Activated T-helper 1 cell treated with anti-CD3 and anti-CD28 coated beads, Interleukin-2, amount 50 U/mL, for 16 hours (primary cell): ENCODE data around the gene CERK.
A peak's percentile ranks its signal among the peaks of the same experiment; 100 is the strongest.

Experiments
- DNase-seq, 2 donors: peaks; one replicate each; pipeline ENCODE4 v3.0.0-alpha.2; 2020; ENCODE audit warnings: low read depth in 1 of 2, low spot score in 1 of 2

CERK gene

GRCh38 chr22:46766611-46767010 lies 28.6 kb upstream of the CERK start:
- DNase-seq = no peak

GRCh38 chr22:46764779-46765485 lies 26.9 kb upstream of the CERK start:
- DNase-seq = no peak

GRCh38 chr22:46764140-46764680 lies 26.2 kb upstream of the CERK start:
- DNase-seq = no peak

GRCh38 chr22:46763051-46763705 lies 25.1 kb upstream of the CERK start:
- DNase-seq = no peak

- DNase-seq = peak; percentile 90 to 93
Measured at GRCh38 chr22:46762238-46763050, 24.4 kb upstream of the CERK start, which contains the start of gene TBC1D22A. Gene TBC1D22A, plus strand, starts transcription at chr22:46762650. Its CDS starts 137 bp downstream, at chr22:46762787.

GRCh38 chr22:46761539-46762237 lies 23.6 kb upstream of the CERK start:
- DNase-seq = no peak

GRCh38 chr22:46761017-46761416 lies 23.0 kb upstream of the CERK start:
- DNase-seq = no peak

- DNase-seq = no peak
Measured at GRCh38 chr22:46758867-46759290, 20.8 kb upstream of the CERK start.

GRCh38 chr22:46758121-46758520 lies 20.1 kb upstream of the CERK start:
- DNase-seq = no peak

GRCh38 chr22:46757104-46757503 lies 19.1 kb upstream of the CERK start:
- no peak for DNase-seq

- no peak for DNase-seq
Measured at GRCh38 chr22:46756097-46756496, 18.0 kb upstream of the CERK start.

GRCh38 chr22:46755525-46755924 lies 17.5 kb upstream of the CERK start:
- DNase-seq = no peak

GRCh38 chr22:46754826-46755225 lies 16.8 kb upstream of the CERK start:
- no peak for DNase-seq

- DNase-seq = no peak
Measured at GRCh38 chr22:46754110-46754799, 16.2 kb upstream of the CERK start.

GRCh38 chr22:46753761-46754109 lies 15.7 kb upstream of the CERK start:
- no peak for DNase-seq

- DNase-seq = no peak
Measured at GRCh38 chr22:46753360-46753759, 15.3 kb upstream of the CERK start.

- no peak for DNase-seq
Measured at GRCh38 chr22:46752988-46753310, 14.9 kb upstream of the CERK start.

GRCh38 chr22:46752286-46752987 lies 14.4 kb upstream of the CERK start:
- DNase-seq = no peak

- no peak for DNase-seq
Measured at GRCh38 chr22:46750863-46751443, 12.9 kb upstream of the CERK start.

GRCh38 chr22:46750530-46750800 lies 12.4 kb upstream of the CERK start:
- no peak for DNase-seq
